ENCODE measurements around the gene PLAAT1.

DNA sequence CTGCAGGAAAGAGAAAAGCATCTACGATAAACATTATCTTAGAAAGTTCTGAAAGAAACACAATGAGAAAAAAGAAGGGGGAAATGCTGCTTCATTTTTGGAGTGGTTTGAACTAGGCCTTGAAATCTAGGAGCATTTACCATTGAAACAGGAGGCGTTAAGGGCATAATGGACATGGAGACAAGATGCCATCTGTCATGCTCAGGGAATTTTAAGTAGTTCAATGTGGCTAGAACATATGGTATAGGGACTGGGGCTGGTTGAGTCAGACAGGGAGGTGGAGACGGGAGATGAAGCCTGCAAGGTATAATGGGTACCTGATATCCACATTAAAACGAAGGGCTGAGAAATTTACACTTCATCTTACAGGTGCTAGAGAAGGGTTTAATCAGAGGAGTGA lies 10.4 kb upstream of the PLAAT1 start:
- TF ChIP-seq EP300 (IDR thresholded peaks at IDR 0.05) (no peak), POLR2A (IDR thresholded peaks at IDR 0.05) (no peak), POLR2AphosphoS5 (IDR thresholded peaks at IDR 0.05) (no peak)
- TF ChIP-seq, protein P1, sequence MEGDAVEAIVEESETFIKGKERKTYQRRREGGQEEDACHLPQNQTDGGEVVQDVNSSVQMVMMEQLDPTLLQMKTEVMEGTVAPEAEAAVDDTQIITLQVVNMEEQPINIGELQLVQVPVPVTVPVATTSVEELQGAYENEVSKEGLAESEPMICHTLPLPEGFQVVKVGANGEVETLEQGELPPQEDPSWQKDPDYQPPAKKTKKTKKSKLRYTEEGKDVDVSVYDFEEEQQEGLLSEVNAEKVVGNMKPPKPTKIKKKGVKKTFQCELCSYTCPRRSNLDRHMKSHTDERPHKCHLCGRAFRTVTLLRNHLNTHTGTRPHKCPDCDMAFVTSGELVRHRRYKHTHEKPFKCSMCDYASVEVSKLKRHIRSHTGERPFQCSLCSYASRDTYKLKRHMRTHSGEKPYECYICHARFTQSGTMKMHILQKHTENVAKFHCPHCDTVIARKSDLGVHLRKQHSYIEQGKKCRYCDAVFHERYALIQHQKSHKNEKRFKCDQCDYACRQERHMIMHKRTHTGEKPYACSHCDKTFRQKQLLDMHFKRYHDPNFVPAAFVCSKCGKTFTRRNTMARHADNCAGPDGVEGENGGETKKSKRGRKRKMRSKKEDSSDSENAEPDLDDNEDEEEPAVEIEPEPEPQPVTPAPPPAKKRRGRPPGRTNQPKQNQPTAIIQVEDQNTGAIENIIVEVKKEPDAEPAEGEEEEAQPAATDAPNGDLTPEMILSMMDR (IDR thresholded peaks at IDR 0.05): no peak

Measured in stomach (tissue), 4 donors.